CD14-positive monocyte (primary cell): ENCODE results near the gene ROMO1. TPM values are rescaled to one million over a fixed set of nuclear protein-coding genes. Genes with fewer than 3 reads are reported as not detected.
"Not testable (repeated sequence)": the region's sequence is repeated elsewhere in the genome, so short reads cannot be mapped to it uniquely, and the experiment has no call there.

Experiments
- DNase-seq, 3 donors: peaks; one replicate each; pipeline ENCODE4 v3.0.0-alpha.2; 2011 to 2022
- H2AFZ ChIP-seq: 2 replicates; pipeline ENCODE4 v1.6.0; 2012; ENCODE audit warnings: mild to moderate bottlenecking, low read depth, low read length, inconsistent platforms; ENCODE audit not compliant: insufficient read depth, poor library complexity, severe bottlenecking
- H3K27ac ChIP-seq, 2 donors: 1 replicate in 1 of 2; 2 replicates in 1 of 2; pipeline ENCODE4 v1.5.1; 2012 to 2013; ENCODE audit warnings: low read length in 2 of 2, control low read depth in 1 of 2, inconsistent platforms in 1 of 2, low read depth in 1 of 2, mild to moderate bottlenecking in 1 of 2
- H3K27me3 ChIP-seq, 2 donors: one replicate each; pipeline versions ENCODE4 v1.6.0 to v1.6.1; 2011 to 2013; ENCODE audit warnings: low read length in 2 of 2; ENCODE audit not compliant: control insufficient read depth in 2 of 2, insufficient read depth in 2 of 2
- H3K36me3 ChIP-seq, 2 donors: replicated peaks in 1 of 2; 1 replicate in 1 of 2; 2 replicates in 1 of 2; pipeline versions ENCODE4 v1.5.1 to v1.6.1; 2012 to 2013; ENCODE audit warnings: low read length in 2 of 2, control low read depth in 1 of 2, inconsistent platforms in 1 of 2, mild to moderate bottlenecking in 1 of 2; ENCODE audit not compliant: insufficient read depth in 2 of 2, control insufficient read depth in 1 of 2
- H3K4me1 ChIP-seq, 2 donors: 1 replicate in 1 of 2; 2 replicates in 1 of 2; pipeline versions ENCODE4 v1.5.1 to v1.6.1; 2012 to 2013; ENCODE audit warnings: low read length in 2 of 2, control low read depth in 1 of 2, inconsistent platforms in 1 of 2, mild to moderate bottlenecking in 1 of 2, moderate library complexity in 1 of 2; ENCODE audit not compliant: insufficient read depth in 2 of 2, control insufficient read depth in 1 of 2
- H3K4me2 ChIP-seq: replicated peaks from 2 replicates; pipeline ENCODE3; 2012; ENCODE audit warnings: low read length, moderate library complexity, mild to moderate bottlenecking; ENCODE audit not compliant: poor library complexity, severe bottlenecking; ENCODE audit errors: extremely low read depth
- H3K4me3 ChIP-seq, 3 experiments: fragments of 200-600 bp in 1 of 3; sonication (generic) in 1 of 3; replicated peaks in 1 of 3; 1 replicate in 2 of 3; 2 replicates in 1 of 3; pipeline ENCODE4 v1.5.1; 2011 to 2013; ENCODE audit warnings: low read length in 3 of 3, mild to moderate bottlenecking in 3 of 3, control low read depth in 2 of 3, low read depth in 2 of 3, inconsistent platforms in 1 of 3, moderate library complexity in 1 of 3
- H3K79me2 ChIP-seq: 2 replicates; pipeline ENCODE4 v1.6.0; 2012; ENCODE audit warnings: mild to moderate bottlenecking, control low read depth, inconsistent platforms, low read length, moderate library complexity; ENCODE audit not compliant: insufficient read depth
- H3K9ac ChIP-seq: 2 replicates; pipeline ENCODE4 v1.6.0; 2017; ENCODE audit warnings: low read length, mild to moderate bottlenecking; ENCODE audit not compliant: insufficient read depth, poor library complexity, severe bottlenecking
- H3K9me3 ChIP-seq, 2 donors: replicated peaks in 1 of 2; 1 replicate in 1 of 2; 2 replicates in 1 of 2; pipeline versions ENCODE4 v1.5.1 to v1.6.1; 2012 to 2013; ENCODE audit warnings: low read length in 2 of 2, control low read depth in 1 of 2; ENCODE audit not compliant: control insufficient read depth in 1 of 2, insufficient read depth in 1 of 2
- H4K20me1 ChIP-seq: 2 replicates; pipeline ENCODE4 v1.6.0; 2012; ENCODE audit warnings: mild to moderate bottlenecking, low read length, control low read depth, moderate library complexity; ENCODE audit not compliant: insufficient read depth
- H3K27ac Mint-ChIP-seq, 7 donors: one replicate each; pipeline ENCODE4 v1.8.0; 2020; ENCODE audit warnings: mild to moderate bottlenecking in 7 of 7, mixed read lengths in 7 of 7, moderate library complexity in 6 of 7, inconsistent platforms in 2 of 7
- H3K27me3 Mint-ChIP-seq, 3 donors: one replicate each; pipeline ENCODE4 v1.8.0; 2021 to 2022; ENCODE audit warnings: low read depth in 3 of 3, mild to moderate bottlenecking in 3 of 3, mixed read lengths in 3 of 3, moderate library complexity in 3 of 3, inconsistent platforms in 1 of 3
- H3K36me3 Mint-ChIP-seq, 2 donors: one replicate each; pipeline ENCODE4 v1.8.0; 2020; ENCODE audit warnings: mixed read lengths in 2 of 2, inconsistent platforms in 1 of 2, mild to moderate bottlenecking in 1 of 2
- H3K4me1 Mint-ChIP-seq: one replicate; pipeline ENCODE4 v1.8.0; 2020; ENCODE audit warnings: mild to moderate bottlenecking, mixed read lengths
- H3K4me3 Mint-ChIP-seq, 2 donors: one replicate each; pipeline ENCODE4 v1.8.0; 2020; ENCODE audit warnings: mild to moderate bottlenecking in 2 of 2, mixed read lengths in 2 of 2, moderate library complexity in 1 of 2
- H3K9me3 Mint-ChIP-seq, 7 donors: one replicate each; pipeline ENCODE4 v1.8.0; 2020 to 2022; ENCODE audit warnings: mixed read lengths in 7 of 7, mild to moderate bottlenecking in 6 of 7, moderate library complexity in 6 of 7, inconsistent platforms in 2 of 7
- WGBS: methylation state at CpG from one replicate; pipeline ENCODE4 v1.1.5; 2013; ENCODE audit warnings: missing lambda C conversion rate; ENCODE audit not compliant: insufficient coverage; 5-methylcytosine and 5-hydroxymethylcytosine counted together
- intact Hi-C, 2 donors: fragments of 100-400 bp; cut with micrococcal nuclease; formaldehyde crosslinking; loops; one replicate each; pipeline versions ENCODE4 v1.15.0 to v1.15.1; 2023
- polyA plus RNA-seq, 3 donors: library from polyadenylated mRNA; depleted of rRNA in 1 of 3; unstranded in 2 of 3; stranded (reverse) in 1 of 3; fragments of 300-500 nt in 2 of 3; fragments of >200 nt in 1 of 3; fragmentation: Illumina TruSeq in 2 of 3; gene quantifications; 1 replicate in 2 of 3; 2 replicates in 1 of 3; pipeline ENCODE4 v1.2.3, GENCODE V29; 2012 to 2021
- TF ChIP-seq, protein P1 (sequence below): fragments of 200-600 bp; IDR thresholded peaks from one replicate; pipeline ENCODE4 v1.8.0; 2022; ENCODE audit warnings: antibody characterized with exemption, mild to moderate bottlenecking

ROMO1 gene
- polyA plus RNA-seq, 3 donors: 220 to 448 (median 352) TPM

DNA sequence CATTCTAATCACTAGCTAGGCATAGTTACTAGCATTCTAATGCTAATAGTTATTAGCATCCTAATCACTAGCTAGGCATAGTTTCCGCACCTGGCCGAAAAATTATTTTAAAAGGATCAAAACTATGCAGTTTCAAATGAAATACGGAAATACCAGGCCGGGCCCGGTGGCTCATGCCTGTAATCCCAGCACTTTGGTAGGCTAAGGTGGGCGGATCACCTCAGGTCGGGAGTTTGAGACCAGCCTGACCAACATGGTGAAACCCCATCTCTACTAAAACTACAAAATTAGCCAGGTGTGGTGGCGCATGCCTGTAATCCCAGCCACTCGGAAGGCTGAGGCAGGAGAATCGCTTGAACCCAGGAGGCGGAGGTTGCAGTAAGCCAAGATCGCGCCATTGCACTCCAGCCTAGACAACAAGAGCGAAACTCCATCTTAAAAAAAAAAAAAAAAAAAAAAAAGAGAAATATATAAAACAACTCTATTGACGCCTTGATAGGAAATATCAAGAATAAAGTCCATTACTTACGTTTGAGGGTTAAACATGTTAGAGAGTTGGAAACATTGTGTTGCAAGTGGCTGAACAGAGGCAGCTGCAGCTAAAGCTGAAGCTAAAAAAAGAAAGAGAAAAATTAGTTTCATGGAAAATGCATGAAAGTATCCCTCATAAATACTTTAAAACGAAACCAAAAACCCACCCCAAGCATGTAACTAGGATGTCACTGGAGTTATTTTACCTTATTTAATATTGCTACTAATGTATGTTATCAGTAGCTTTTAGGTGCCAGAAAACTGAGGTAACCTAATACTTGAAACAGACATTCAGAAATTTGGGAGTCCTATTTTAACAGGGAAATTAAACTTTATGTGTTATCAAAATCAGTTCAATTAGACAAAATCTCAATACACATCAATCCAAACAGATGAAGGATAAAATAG is 7.7 kb downstream of the ROMO1 start:
- H3K9me3 Mint-ChIP-seq, H3K4me1 ChIP-seq, H3K27ac Mint-ChIP-seq, H3K27me3 ChIP-seq, H3K27me3 Mint-ChIP-seq, H3K4me3 Mint-ChIP-seq, H3K9me3 ChIP-seq, H3K4me2 ChIP-seq, H3K9ac ChIP-seq, H2AFZ ChIP-seq, intact Hi-C loops, H3K4me1 Mint-ChIP-seq, H3K4me3 ChIP-seq, H3K27ac ChIP-seq, DNase-seq: not testable (repeated sequence)
- H3K36me3 ChIP-seq: peaks cover 95 to 100% of the 10 kb centered on the region in 2 donors
- H3K79me2 ChIP-seq: peaks cover 69% of the 10 kb centered on the region
- WGBS: 93% methylated on average over 5 of the region's 17 CpGs
- H3K36me3 Mint-ChIP-seq: peaks cover 82 to 90% of the 10 kb centered on the region in 2 donors
- peaks cover 100% of the 10 kb centered on the region for H4K20me1 ChIP-seq

DNA sequence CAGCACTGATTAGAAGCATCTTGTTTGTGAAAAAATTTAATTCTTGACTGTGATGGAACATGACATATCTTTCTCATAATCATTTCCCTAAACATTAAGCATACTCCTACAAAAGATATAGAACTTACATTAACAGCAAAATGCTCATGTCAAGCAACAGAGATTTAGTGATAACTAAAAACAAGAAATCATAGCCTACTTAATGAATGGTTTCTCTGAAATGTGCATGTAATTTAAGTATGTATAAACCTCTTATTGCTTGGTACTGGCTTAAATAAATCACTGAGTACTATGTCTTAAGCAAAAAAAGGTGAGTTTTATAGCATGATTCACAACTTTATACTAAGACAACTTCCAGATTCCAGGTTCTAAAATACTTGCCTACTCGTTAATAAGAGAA is 9.3 kb downstream of the ROMO1 start:
- no peak overlapping the region for H3K4me3 ChIP-seq
- H3K9me3 Mint-ChIP-seq: no peaks in the 10 kb centered on the region
- H3K27me3 ChIP-seq: no peaks in the 10 kb centered on the region
- no peak overlapping the region for H3K4me2 ChIP-seq
- H3K4me1 ChIP-seq: no peaks in the 10 kb centered on the region
- no peak overlapping the region for H3K9ac ChIP-seq
- H3K27ac ChIP-seq: no peak overlapping the region
- peaks cover 100% of the 10 kb centered on the region for H4K20me1 ChIP-seq
- H3K4me1 Mint-ChIP-seq: no peaks in the 10 kb centered on the region
- H3K36me3 Mint-ChIP-seq: peaks cover 79 to 91% of the 10 kb centered on the region in 2 donors
- H3K36me3 ChIP-seq: peaks cover 98 to 100% of the 10 kb centered on the region in 2 donors
- no peaks in the 10 kb centered on the region for H3K9me3 ChIP-seq
- H3K4me3 Mint-ChIP-seq: no peak overlapping the region
- no peak overlapping the region for H2AFZ ChIP-seq
- no CpG with 5 or more reads among the region's 1 CpG for WGBS
- DNase-seq: no peak
- no peak overlapping the region for H3K27ac Mint-ChIP-seq
- H3K79me2 ChIP-seq: peaks cover 85% of the 10 kb centered on the region
- intact Hi-C loops: no loop called here
- H3K27me3 Mint-ChIP-seq: peaks cover 0 to 2% (median 0%) of the 10 kb centered on the region in 3 donors
- TF ChIP-seq, protein P1, sequence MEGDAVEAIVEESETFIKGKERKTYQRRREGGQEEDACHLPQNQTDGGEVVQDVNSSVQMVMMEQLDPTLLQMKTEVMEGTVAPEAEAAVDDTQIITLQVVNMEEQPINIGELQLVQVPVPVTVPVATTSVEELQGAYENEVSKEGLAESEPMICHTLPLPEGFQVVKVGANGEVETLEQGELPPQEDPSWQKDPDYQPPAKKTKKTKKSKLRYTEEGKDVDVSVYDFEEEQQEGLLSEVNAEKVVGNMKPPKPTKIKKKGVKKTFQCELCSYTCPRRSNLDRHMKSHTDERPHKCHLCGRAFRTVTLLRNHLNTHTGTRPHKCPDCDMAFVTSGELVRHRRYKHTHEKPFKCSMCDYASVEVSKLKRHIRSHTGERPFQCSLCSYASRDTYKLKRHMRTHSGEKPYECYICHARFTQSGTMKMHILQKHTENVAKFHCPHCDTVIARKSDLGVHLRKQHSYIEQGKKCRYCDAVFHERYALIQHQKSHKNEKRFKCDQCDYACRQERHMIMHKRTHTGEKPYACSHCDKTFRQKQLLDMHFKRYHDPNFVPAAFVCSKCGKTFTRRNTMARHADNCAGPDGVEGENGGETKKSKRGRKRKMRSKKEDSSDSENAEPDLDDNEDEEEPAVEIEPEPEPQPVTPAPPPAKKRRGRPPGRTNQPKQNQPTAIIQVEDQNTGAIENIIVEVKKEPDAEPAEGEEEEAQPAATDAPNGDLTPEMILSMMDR: no peak
